H1 (cell line): Measurements from ENCODE around the gene CD72. TPM values are rescaled to one million over a fixed set of nuclear protein-coding genes. Genes with fewer than 3 reads are reported as not detected.

Experiments
- ASH2L ChIP-seq: fragments of 200-600, 300-600 bp; sonication (generic); IDR thresholded peaks from one replicate; pipeline ENCODE4 v1.7.1; 2017; ENCODE audit warnings: low read length
- BACH1 ChIP-seq: IDR thresholded peaks from 2 replicates; pipeline ENCODE4 v1.6.1; 2012; ENCODE audit warnings: low read length, improper control_type of control experiment
- CBX8 ChIP-seq: fragments of 300-800, 300-1000 bp; sonication (generic); IDR thresholded peaks from 2 replicates; pipeline ENCODE4 v1.7.1; 2016; ENCODE audit warnings: low read depth, low read length, borderline replicate concordance
- CHD1 ChIP-seq: IDR thresholded peaks from 2 replicates; pipeline ENCODE4 v1.6.1; 2012; ENCODE audit warnings: low read depth, low read length, improper control_type of control experiment
- CHD7 ChIP-seq: fragments of 300-600 bp; sonication (generic); IDR thresholded peaks from 2 replicates; pipeline ENCODE4 v1.7.1; 2012; ENCODE audit warnings: low read length, moderate library complexity, mild to moderate bottlenecking, inconsistent platforms; ENCODE audit not compliant: insufficient replicate concordance
- CTBP2 ChIP-seq: IDR thresholded peaks from 2 replicates; pipeline ENCODE4 v1.7.0; 2011; ENCODE audit warnings: borderline replicate concordance, mild to moderate bottlenecking, moderate library complexity, mixed read lengths, low read length; ENCODE audit not compliant: insufficient read depth, insufficient read length
- MAX ChIP-seq: IDR thresholded peaks from 2 replicates; pipeline ENCODE4 v1.6.1; 2012; ENCODE audit warnings: inconsistent platforms
- POU5F1 ChIP-seq: IDR thresholded peaks from 2 replicates; pipeline ENCODE4 v1.6.1; 2011; ENCODE audit warnings: low read depth, mild to moderate bottlenecking, low read length, moderate library complexity
- SIN3A ChIP-seq, 2 experiments: IDR thresholded peaks in 1 of 2; conservative IDR thresholded peaks in 1 of 2; 2 replicates each; pipeline ENCODE4 v1.6.1; 2011 to 2012; ENCODE audit warnings: low read length in 2 of 2, improper control_type of control experiment in 1 of 2, low read depth in 1 of 2, mild to moderate bottlenecking in 1 of 2
- SUZ12 ChIP-seq: fragments of 200-600 bp; sonication (generic); IDR thresholded peaks from 2 replicates; pipeline ENCODE4 v1.6.1; 2012; ENCODE audit warnings: mild to moderate bottlenecking, inconsistent platforms, low read length, moderate library complexity, mixed read lengths
- polyA plus RNA-seq, 7 experiments: library from polyadenylated mRNA; depleted of rRNA in 3 of 7; stranded (reverse) in 5 of 7; unstranded in 2 of 7; fragments of >200 nt in 5 of 7; fragments of 200-250 nt in 2 of 7; gene quantifications; 1 replicate in 5 of 7; 2 replicates in 1 of 7; 4 replicates in 1 of 7; pipeline versions ENCODE4 v1.2.1 to v1.2.3, GENCODE V29; 2011 to 2013; ENCODE audit warnings: missing spikeins in 2 of 7, mixed read lengths in 2 of 7
- total RNA-seq: library from RNA; stranded (reverse); fragmentation: NEBNext Ultra II Directional; extraction: Animal tissue kit (Norgen Biotek cat#: 25700); gene quantifications from 2 replicates; pipeline ENCODE4 v1.2.1, GENCODE V29; 2021

Gene CD72
- total and polyA plus RNA-seq, 2 of the 8 experiments (the other 6 are each of a cell fraction or from before 2014, with no cell fraction given) = 4.0 to 4.5 TPM

- TF ChIP-seq CHD7 (no peak), SIN3A (conservative IDR thresholded peaks at IDR 0.05 in 1 of 2, IDR thresholded peaks at IDR 0.05 in 1 of 2; ENCODE audit: low read depth in 1 of 2, low read length in 2 of 2) (peak; percentile 31 to 47; a peak in 1 of 4 replicates), MAX (peak; percentile 19; the same call in 1 of the 2 replicates), POU5F1 (no peak), CHD1 (no peak), ASH2L (peak; percentile 2), BACH1 (no peak), CTBP2 (no peak), SUZ12 (no peak), CBX8 (no peak)
These were observed 13.4 kb downstream of the CD72 start, which contains the start of gene TESK1 (continued) for GRCh38 chr9:35604578-35605350.
